Measurements from ENCODE around the gene ARRDC2. TPM values are rescaled to one million over a fixed set of nuclear protein-coding genes. Genes with fewer than 3 reads are reported as not detected.
A peak's percentile ranks its signal among the peaks of the same experiment; 100 is the strongest.

The ARRDC2 gene
- total and polyA plus RNA-seq, 2 donors from 2014 or later, result 20.8 to 68.4 TPM

DNA sequence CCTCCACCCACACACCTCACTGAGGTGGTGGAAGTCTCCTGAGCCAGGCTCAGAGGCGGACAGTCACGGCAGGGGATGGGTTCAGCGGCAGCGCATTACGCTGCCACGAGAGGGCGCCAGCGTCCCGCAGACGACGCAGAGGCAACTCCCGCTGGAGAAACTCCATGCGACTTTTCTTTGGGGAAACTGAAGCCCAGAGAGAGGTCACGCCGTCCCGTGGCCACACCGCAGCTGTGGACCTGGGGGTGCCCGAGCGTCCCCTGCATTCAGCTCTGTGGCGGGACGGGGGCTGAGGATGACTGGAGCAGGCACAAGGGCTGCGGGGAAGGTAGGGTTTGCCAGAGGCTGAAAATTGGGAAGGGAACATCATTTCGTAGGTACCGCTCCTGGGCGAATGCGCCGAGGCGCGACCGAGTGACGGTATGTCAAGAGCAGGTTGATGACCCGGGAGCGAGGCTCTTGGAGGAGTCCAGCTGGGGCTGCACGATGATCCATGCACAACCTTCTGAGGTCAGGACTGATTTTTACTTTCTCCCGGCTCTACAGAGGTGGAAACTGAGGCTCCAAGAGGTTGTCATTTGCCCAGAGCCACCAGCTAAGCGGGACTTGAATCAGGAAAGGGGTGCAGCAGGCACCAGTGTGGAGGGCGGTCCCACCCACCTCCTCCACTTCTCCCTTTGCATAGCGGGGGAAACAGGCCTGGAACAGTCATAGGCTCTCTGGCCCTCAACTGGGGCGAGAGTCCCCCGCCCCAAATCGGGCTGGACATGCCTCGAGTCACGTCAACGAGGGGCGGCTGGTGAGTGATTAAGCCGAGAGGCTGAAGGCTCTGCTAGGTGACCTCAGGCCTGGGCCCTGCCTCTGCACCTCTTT is 690 bp upstream of the ARRDC2 start:
- H3K27ac ChIP-seq (ENCODE audit: low read depth in 2 of 2, low read length in 2 of 2), result peak overlapping the region; percentile 83 to 85
- H3K4me1 ChIP-seq (ENCODE audit: control insufficient read depth in 2 of 3, insufficient read depth in 2 of 3, low read depth in 1 of 3, low read length in 3 of 3), result peaks cover 0 to 16% (median 5%) of the 10 kb centered on the region in 3 donors
- H3K9ac ChIP-seq (ENCODE audit: low read length in 3 of 3), result peak overlapping the region in 2 of 3 donors; percentile 76 to 80
- H3K4me3 ChIP-seq (ENCODE audit: low read length in 3 of 3), result peak overlapping the region; percentile 42 to 78 (median 69)
- FAIRE-seq, result no peak
- intact Hi-C loops (cut with DNase I), result loop anchor here (5.0 kb wide), 1 partner anchor 50 kb away; no protein-coding TSS in a partner anchor
- H3K27me3 ChIP-seq (ENCODE audit: control insufficient read depth, insufficient read depth, low read length), result no peaks in the 10 kb centered on the region
- H3K36me3 ChIP-seq (ENCODE audit: control insufficient read depth in 2 of 3, insufficient read depth in 3 of 3, low read length in 3 of 3), result no peaks in the 10 kb centered on the region
- peak; percentile 84 to 93 (median 88) for DNase-seq
- TF ChIP-seq, protein P1, sequence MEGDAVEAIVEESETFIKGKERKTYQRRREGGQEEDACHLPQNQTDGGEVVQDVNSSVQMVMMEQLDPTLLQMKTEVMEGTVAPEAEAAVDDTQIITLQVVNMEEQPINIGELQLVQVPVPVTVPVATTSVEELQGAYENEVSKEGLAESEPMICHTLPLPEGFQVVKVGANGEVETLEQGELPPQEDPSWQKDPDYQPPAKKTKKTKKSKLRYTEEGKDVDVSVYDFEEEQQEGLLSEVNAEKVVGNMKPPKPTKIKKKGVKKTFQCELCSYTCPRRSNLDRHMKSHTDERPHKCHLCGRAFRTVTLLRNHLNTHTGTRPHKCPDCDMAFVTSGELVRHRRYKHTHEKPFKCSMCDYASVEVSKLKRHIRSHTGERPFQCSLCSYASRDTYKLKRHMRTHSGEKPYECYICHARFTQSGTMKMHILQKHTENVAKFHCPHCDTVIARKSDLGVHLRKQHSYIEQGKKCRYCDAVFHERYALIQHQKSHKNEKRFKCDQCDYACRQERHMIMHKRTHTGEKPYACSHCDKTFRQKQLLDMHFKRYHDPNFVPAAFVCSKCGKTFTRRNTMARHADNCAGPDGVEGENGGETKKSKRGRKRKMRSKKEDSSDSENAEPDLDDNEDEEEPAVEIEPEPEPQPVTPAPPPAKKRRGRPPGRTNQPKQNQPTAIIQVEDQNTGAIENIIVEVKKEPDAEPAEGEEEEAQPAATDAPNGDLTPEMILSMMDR (IDR thresholded peaks at IDR 0.05; ENCODE audit: borderline replicate concordance, extremely low read depth, insufficient read depth), result peak; percentile 99
- H3K9me3 ChIP-seq (ENCODE audit: control insufficient read depth in 2 of 3, insufficient read depth in 1 of 3, low read length in 3 of 3), result no peaks in the 10 kb centered on the region

DNA sequence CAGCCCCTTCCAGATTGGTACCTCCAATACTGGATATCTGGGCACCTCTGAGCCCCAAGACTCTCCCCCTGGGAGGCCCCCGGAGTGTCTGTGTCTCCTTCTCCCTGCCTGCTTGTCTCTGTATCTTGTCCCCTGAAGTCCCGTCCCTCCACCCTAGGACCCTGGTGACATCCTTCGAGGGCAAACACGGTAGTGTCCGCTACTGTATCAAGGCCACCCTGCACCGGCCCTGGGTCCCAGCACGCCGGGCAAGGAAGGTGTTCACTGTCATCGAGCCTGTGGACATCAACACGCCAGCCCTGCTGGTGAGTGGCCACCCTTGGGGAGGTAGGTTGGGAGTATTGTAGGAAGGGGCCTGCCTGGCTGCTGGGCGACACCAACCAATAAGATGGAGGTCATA is 844 bp downstream of the ARRDC2 start:
- TF ChIP-seq, protein P1 (IDR thresholded peaks at IDR 0.05; ENCODE audit: borderline replicate concordance, extremely low read depth, insufficient read depth), result no peak
- intact Hi-C loops (cut with DNase I), result loop anchor here (5.0 kb wide), 1 partner anchor 48 kb away; no protein-coding TSS in a partner anchor
- H3K4me3 ChIP-seq (ENCODE audit: low read length in 3 of 3), result peak overlapping the region in 2 of 3 donors; percentile 58 to 60
- peak overlapping the region in 1 of 3 donors; percentile 59 for H3K9ac ChIP-seq (ENCODE audit: low read length in 3 of 3)
- peaks cover 0 to 19% (median 5%) of the 10 kb centered on the region in 3 donors for H3K4me1 ChIP-seq (ENCODE audit: control insufficient read depth in 2 of 3, insufficient read depth in 2 of 3, low read depth in 1 of 3, low read length in 3 of 3)
- peak overlapping the region; percentile 47 to 65 for H3K27ac ChIP-seq (ENCODE audit: low read depth in 2 of 2, low read length in 2 of 2)
- DNase-seq (no peak), FAIRE-seq (no peak)
- no peaks in the 10 kb centered on the region for H3K27me3 ChIP-seq (ENCODE audit: control insufficient read depth, insufficient read depth, low read length)
- H3K9me3 ChIP-seq (ENCODE audit: control insufficient read depth in 2 of 3, insufficient read depth in 1 of 3, low read length in 3 of 3), result no peaks in the 10 kb centered on the region
- peaks cover 0 to 9% (median 0%) of the 10 kb centered on the region in 3 donors for H3K36me3 ChIP-seq (ENCODE audit: control insufficient read depth in 2 of 3, insufficient read depth in 3 of 3, low read length in 3 of 3)

DNA sequence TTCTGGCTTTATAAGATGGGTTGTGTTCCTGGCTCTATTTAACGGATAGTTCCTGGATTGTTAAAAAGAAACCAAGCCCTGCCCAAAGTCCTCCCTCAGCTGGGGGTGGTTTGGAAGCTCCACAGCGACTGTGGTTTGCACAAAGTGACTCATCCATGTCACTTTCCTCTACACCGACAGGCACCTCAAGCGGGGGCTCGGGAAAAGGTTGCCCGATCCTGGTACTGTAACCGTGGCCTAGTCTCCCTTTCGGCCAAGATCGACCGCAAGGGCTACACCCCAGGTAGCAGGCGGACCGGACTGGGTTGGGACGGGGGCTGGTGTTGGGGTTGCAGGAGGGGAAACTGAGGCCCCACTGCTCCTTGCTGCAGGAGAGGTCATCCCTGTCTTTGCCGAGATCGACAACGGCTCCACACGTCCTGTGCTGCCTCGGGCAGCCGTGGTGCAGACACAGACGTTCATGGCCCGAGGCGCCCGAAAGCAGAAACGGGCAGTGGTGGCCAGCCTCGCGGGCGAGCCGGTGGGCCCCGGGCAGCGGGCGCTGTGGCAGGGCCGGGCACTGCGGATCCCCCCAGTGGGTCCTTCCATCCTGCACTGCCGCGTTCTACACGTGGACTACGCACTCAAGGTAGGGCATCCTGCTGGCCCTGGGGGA is 1.6 kb downstream of the ARRDC2 start:
- intact Hi-C loops (cut with DNase I), result loop anchor here (5.0 kb wide), 1 partner anchor 48 kb away; no protein-coding TSS in a partner anchor
- FAIRE-seq (no peak), DNase-seq (no peak)
- TF ChIP-seq, protein P1 (IDR thresholded peaks at IDR 0.05; ENCODE audit: borderline replicate concordance, extremely low read depth, insufficient read depth), result no peak
- Histone ChIP-seq H3K9me3 (ENCODE audit: control insufficient read depth in 2 of 3, insufficient read depth in 1 of 3, low read length in 3 of 3) (no peaks in the 10 kb centered on the region), H3K4me3 (ENCODE audit: low read length in 3 of 3) (peak overlapping the region in 2 of 3 donors; percentile 58 to 60), H3K4me1 (ENCODE audit: control insufficient read depth in 2 of 3, insufficient read depth in 2 of 3, low read depth in 1 of 3, low read length in 3 of 3) (peaks cover 0 to 19% (median 5%) of the 10 kb centered on the region in 3 donors), H3K27ac (ENCODE audit: low read depth in 2 of 2, low read length in 2 of 2) (no peak overlapping the region), H3K9ac (ENCODE audit: low read length in 3 of 3) (no peak overlapping the region), H3K27me3 (ENCODE audit: control insufficient read depth, insufficient read depth, low read length) (no peaks in the 10 kb centered on the region), H3K36me3 (ENCODE audit: control insufficient read depth in 2 of 3, insufficient read depth in 3 of 3, low read length in 3 of 3) (peaks cover 0 to 9% (median 0%) of the 10 kb centered on the region in 3 donors)

All from kidney (tissue), 14 donors.